H1 (cell line): ENCODE results near the gene TEAD2. TPM values are rescaled to one million over a fixed set of nuclear protein-coding genes. Genes with fewer than 3 reads are reported as not detected.

Source experiments
- ATF3 ChIP-seq: IDR thresholded peaks from 2 replicates; pipeline ENCODE4 v1.6.1; 2011; ENCODE audit warnings: low read depth, mild to moderate bottlenecking, low read length; ENCODE audit not compliant: insufficient read depth
- BACH1 ChIP-seq: IDR thresholded peaks from 2 replicates; pipeline ENCODE4 v1.6.1; 2012; ENCODE audit warnings: low read length, improper control_type of control experiment
- CBX5 ChIP-seq: fragments of 300-800, 300-1000 bp; sonication (generic); IDR thresholded peaks from 2 replicates; pipeline ENCODE4 v1.7.1; 2016; ENCODE audit warnings: antibody characterized with exemption, low read length, low read depth
- CEBPB ChIP-seq: IDR thresholded peaks from 2 replicates; pipeline ENCODE4 v1.6.1; 2012; ENCODE audit warnings: low read depth, low read length
- CTCF ChIP-seq, 3 experiments: IDR thresholded peaks; 1 replicate in 2 of 3; 2 replicates in 1 of 3; pipeline versions ENCODE4 v1.5.1 to v1.6.1; 2011; ENCODE audit warnings: low read length in 3 of 3, mild to moderate bottlenecking in 3 of 3, inconsistent platforms in 2 of 3, low read depth in 1 of 3, moderate library complexity in 1 of 3; ENCODE audit not compliant: insufficient read depth in 1 of 3; ENCODE audit errors: control extremely low read depth in 1 of 3
- FOSL1 ChIP-seq: IDR thresholded peaks from 2 replicates; pipeline ENCODE4 v1.6.1; 2011; ENCODE audit warnings: mild to moderate bottlenecking, low read depth, low read length, moderate library complexity; ENCODE audit not compliant: insufficient read depth
- GTF2F1 ChIP-seq: IDR thresholded peaks from 2 replicates; pipeline ENCODE4 v1.6.1; 2012; ENCODE audit warnings: low read depth, low read length, improper control_type of control experiment, borderline replicate concordance
- HDAC6 ChIP-seq: IDR thresholded peaks from one replicate; pipeline ENCODE4 v1.7.1; 2012; ENCODE audit warnings: low read depth, mild to moderate bottlenecking, inconsistent platforms, low read length, moderate library complexity
- KDM4A ChIP-seq: IDR thresholded peaks from one replicate; pipeline ENCODE4 v1.7.1; 2012; ENCODE audit warnings: low read depth, mild to moderate bottlenecking, moderate library complexity, low read length, inconsistent platforms; ENCODE audit not compliant: severe bottlenecking
- NANOG ChIP-seq: IDR thresholded peaks from 2 replicates; pipeline ENCODE4 v1.6.1; 2011; ENCODE audit warnings: low read length, low read depth, mild to moderate bottlenecking, inconsistent platforms; ENCODE audit not compliant: insufficient read depth, poor library complexity, severe bottlenecking
- NRF1 ChIP-seq: IDR thresholded peaks from 2 replicates; pipeline ENCODE4 v1.6.1; 2011; ENCODE audit warnings: mild to moderate bottlenecking, low read depth, low read length, improper control_type of control experiment
- POLR2A ChIP-seq, 2 experiments: IDR thresholded peaks; 1 replicate in 1 of 2; 2 replicates in 1 of 2; pipeline ENCODE4 v1.6.1; 2011; ENCODE audit warnings: low read depth in 2 of 2, low read length in 2 of 2, mild to moderate bottlenecking in 2 of 2; ENCODE audit errors: control extremely low read depth in 1 of 2
- POLR2AphosphoS5 ChIP-seq: IDR thresholded peaks from 2 replicates; pipeline ENCODE4 v1.6.1; 2011; ENCODE audit warnings: low read depth, low read length
- RFX5 ChIP-seq: IDR thresholded peaks from 2 replicates; pipeline ENCODE4 v1.6.1; 2011; ENCODE audit warnings: low read depth, low read length, improper control_type of control experiment, borderline replicate concordance
- SP1 ChIP-seq: IDR thresholded peaks from 2 replicates; pipeline ENCODE4 v1.6.1; 2011; ENCODE audit warnings: low read depth, low read length
- TBP ChIP-seq: IDR thresholded peaks from 2 replicates; pipeline ENCODE4 v1.6.1; 2011; ENCODE audit warnings: low read depth, low read length, improper control_type of control experiment
- TCF12 ChIP-seq: IDR thresholded peaks from 2 replicates; pipeline ENCODE4 v1.6.1; 2011; ENCODE audit warnings: low read depth, mild to moderate bottlenecking, low read length
- TEAD4 ChIP-seq: IDR thresholded peaks from 2 replicates; pipeline ENCODE4 v1.6.1; 2012; ENCODE audit warnings: low read depth, low read length, inconsistent platforms, mixed read lengths
- USF2 ChIP-seq: IDR thresholded peaks from 2 replicates; pipeline ENCODE4 v1.6.1; 2011; ENCODE audit warnings: low read length, improper control_type of control experiment
- ZNF274 ChIP-seq: IDR thresholded peaks from 2 replicates; pipeline ENCODE4 v1.7.0; 2012; ENCODE audit warnings: low read length, borderline replicate concordance; ENCODE audit errors: extremely low read depth
- polyA plus RNA-seq, 7 experiments: library from polyadenylated mRNA; depleted of rRNA in 3 of 7; stranded (reverse) in 5 of 7; unstranded in 2 of 7; fragments of >200 nt in 5 of 7; fragments of 200-250 nt in 2 of 7; gene quantifications; 1 replicate in 5 of 7; 2 replicates in 1 of 7; 4 replicates in 1 of 7; pipeline versions ENCODE4 v1.2.1 to v1.2.3, GENCODE V29; 2011 to 2013; ENCODE audit warnings: missing spikeins in 2 of 7, mixed read lengths in 2 of 7
- total RNA-seq: library from RNA; stranded (reverse); fragmentation: NEBNext Ultra II Directional; extraction: Animal tissue kit (Norgen Biotek cat#: 25700); gene quantifications from 2 replicates; pipeline ENCODE4 v1.2.1, GENCODE V29; 2021

The TEAD2 gene
- total and polyA plus RNA-seq, 2 of the 8 experiments (the other 6 are each of a cell fraction or from before 2014, with no cell fraction given) = 87.6 to 146 TPM

- no peak for TF ChIP-seq CTCF (IDR thresholded peaks at IDR 0.05; ENCODE audit: control extremely low read depth in 1 of 3, insufficient read depth in 1 of 3, low read depth in 1 of 3, low read length in 3 of 3)
- no peak for TF ChIP-seq CBX5
- TF ChIP-seq KDM4A = peak; percentile 37
- TF ChIP-seq TEAD4 = no peak
- TF ChIP-seq BACH1 = no peak
- TF ChIP-seq FOSL1 = no peak
- TF ChIP-seq ZNF274 = no peak
- TF ChIP-seq SP1 = no peak
- no peak for TF ChIP-seq HDAC6
- no peak for TF ChIP-seq GTF2F1
- no peak for TF ChIP-seq NANOG
- peak in 1 of 2 experiments; percentile 74; a peak in 2 of 3 replicates for TF ChIP-seq POLR2A (IDR thresholded peaks at IDR 0.05; ENCODE audit: control extremely low read depth in 1 of 2, low read depth in 2 of 2, low read length in 2 of 2)
- TF ChIP-seq TBP = 0 out of 2 replicates have a peak, but pooled peaks have one; percentile 25
- no peak for TF ChIP-seq USF2
- no peak for TF ChIP-seq RFX5
- no peak for TF ChIP-seq CEBPB
- TF ChIP-seq ATF3 = no peak
- TF ChIP-seq NRF1 = no peak
- TF ChIP-seq TCF12 = no peak
- peak; percentile 71 for TF ChIP-seq POLR2AphosphoS5
Measured at GRCh38 chr19:49362048-49362928, at the start of gene TEAD2 (continued).
